ENCODE measurements around the gene ZNF385C. TPM values are rescaled to one million over a fixed set of nuclear protein-coding genes. Genes with fewer than 3 reads are reported as not detected.

Gene ZNF385C
- total RNA-seq, 4 donors from 2014 or later: 0.27 to 0.48 TPM; not detected in 2

- Histone ChIP-seq H3K27me3 (no peaks in the 10 kb centered on the region), H3K27ac (no peak overlapping the region), H3K9me3 (no peaks in the 10 kb centered on the region), H3K36me3 (peaks cover 0 to 42% (median 20%) of the 10 kb centered on the region in 4 donors), H3K4me1 (peaks cover 4 to 19% (median 7%) of the 10 kb centered on the region in 4 donors), H3K4me3 (no peak overlapping the region)
- no peak for DNase-seq
- TF ChIP-seq POLR2AphosphoS5 (IDR thresholded peaks at IDR 0.05) (no peak), CTCF (IDR thresholded peaks at IDR 0.05) (no peak), EP300 (IDR thresholded peaks at IDR 0.05; ENCODE audit: low read depth) (no peak)
- WGBS, 2 donors (ENCODE audit: low coverage in 1 of 2): 88 to 100% methylated on average over 1 to 6 of the region's 6 CpGs
- intact Hi-C loops (cut with DNase I; ENCODE audit: low total_unique reads) (no loop called here), in situ Hi-C loops (cut with MboI; ENCODE audit: low pct_ligation_motif_present in 1 of 4, low pct_unique_long_range_greater_than_20kb in 1 of 4, low sequenced_read_pairs in 3 of 4) (no loop called here)
Measured at GRCh38 chr17:42127414-42127813, 29.1 kb upstream of the ZNF385C start.

DNA sequence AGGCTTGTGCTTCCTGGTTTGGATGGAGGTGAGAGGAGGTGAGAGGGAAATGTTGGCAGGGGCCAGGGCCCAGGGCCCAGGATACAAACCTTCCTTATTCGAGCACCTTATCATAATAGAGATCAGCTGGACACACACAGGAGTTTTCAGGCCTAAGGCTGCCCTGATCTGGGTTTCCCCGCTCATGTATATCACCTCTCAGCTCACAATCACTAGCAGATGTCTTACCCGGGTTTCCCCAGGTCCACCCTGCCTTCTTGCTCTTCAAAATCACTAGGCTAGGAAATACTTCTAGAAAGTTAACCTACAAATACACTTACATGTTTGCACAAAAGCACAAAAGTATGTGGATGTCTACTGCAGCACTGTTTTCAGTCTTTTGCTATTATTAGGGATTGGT lies 28.6 kb upstream of the ZNF385C start:
- H3K27ac ChIP-seq: no peak overlapping the region
- no peak for DNase-seq
- intact Hi-C loops (cut with DNase I; ENCODE audit: low total_unique reads) (no loop called here), in situ Hi-C loops (cut with MboI; ENCODE audit: low pct_ligation_motif_present in 1 of 4, low pct_unique_long_range_greater_than_20kb in 1 of 4, low sequenced_read_pairs in 3 of 4) (no loop called here)
- 84% methylated on average over 2 to 3 of the region's 3 CpGs for WGBS, 2 donors (ENCODE audit: low coverage in 1 of 2)
- H3K9me3 ChIP-seq: no peaks in the 10 kb centered on the region
- H3K36me3 ChIP-seq: peaks cover 0 to 42% (median 20%) of the 10 kb centered on the region in 4 donors
- no peaks in the 10 kb centered on the region for H3K27me3 ChIP-seq
- no peak for TF ChIP-seq EP300 (IDR thresholded peaks at IDR 0.05; ENCODE audit: low read depth)
- TF ChIP-seq CTCF (IDR thresholded peaks at IDR 0.05): no peak
- no peak overlapping the region for H3K4me3 ChIP-seq
- H3K4me1 ChIP-seq: peaks cover 6 to 19% (median 10%) of the 10 kb centered on the region in 4 donors

- Histone ChIP-seq H3K27ac (no peak overlapping the region), H3K27me3 (no peaks in the 10 kb centered on the region), H3K4me1 (peaks cover 14 to 17% (median 15%) of the 10 kb centered on the region in 4 donors), H3K4me3 (no peak overlapping the region), H3K36me3 (peaks cover 0 to 42% (median 20%) of the 10 kb centered on the region in 4 donors), H3K9me3 (no peaks in the 10 kb centered on the region)
- TF ChIP-seq EP300 (IDR thresholded peaks at IDR 0.05; ENCODE audit: low read depth) (no peak), POLR2A (IDR thresholded peaks at IDR 0.05) (no peak), CTCF (IDR thresholded peaks at IDR 0.05) (no peak), POLR2AphosphoS5 (IDR thresholded peaks at IDR 0.05) (no peak)
- in situ Hi-C loops (cut with MboI; ENCODE audit: low pct_ligation_motif_present in 1 of 4, low pct_unique_long_range_greater_than_20kb in 1 of 4, low sequenced_read_pairs in 3 of 4): no loop called here
- DNase-seq: no peak
- intact Hi-C loops (cut with DNase I; ENCODE audit: low total_unique reads): no loop called here
- WGBS, 2 donors (ENCODE audit: low coverage in 1 of 2): 81% methylated on average over 12 of the region's 12 CpGs; no CpG with 5 or more reads in 1 of the 2 donors
Measured at GRCh38 chr17:42125565-42125964, 27.3 kb upstream of the ZNF385C start.

GRCh38 chr17:42124256-42124655 lies 26.0 kb upstream of the ZNF385C start:
- in situ Hi-C loops (cut with MboI; ENCODE audit: low pct_ligation_motif_present in 1 of 4, low pct_unique_long_range_greater_than_20kb in 1 of 4, low sequenced_read_pairs in 3 of 4): no loop called here
- Histone ChIP-seq H3K27me3 (no peaks in the 10 kb centered on the region), H3K9me3 (no peaks in the 10 kb centered on the region), H3K4me3 (no peak overlapping the region), H3K36me3 (peaks cover 0 to 32% (median 15%) of the 10 kb centered on the region in 4 donors), H3K4me1 (peaks cover 18 to 26% (median 22%) of the 10 kb centered on the region in 4 donors), H3K27ac (no peak overlapping the region)
- DNase-seq: no peak
- intact Hi-C loops (cut with DNase I; ENCODE audit: low total_unique reads): no loop called here
- 85% methylated on average over 3 of the region's 3 CpGs; no CpG with 5 or more reads in 1 of the 2 donors for WGBS, 2 donors (ENCODE audit: low coverage in 1 of 2)
- TF ChIP-seq POLR2A (IDR thresholded peaks at IDR 0.05) (no peak), CTCF (IDR thresholded peaks at IDR 0.05) (no peak), EP300 (IDR thresholded peaks at IDR 0.05; ENCODE audit: low read depth) (no peak), POLR2AphosphoS5 (IDR thresholded peaks at IDR 0.05) (no peak)
